ENCODE results near the gene TAF5L. TPM values are rescaled to one million over a fixed set of nuclear protein-coding genes. Genes with fewer than 3 reads are reported as not detected.

TAF5L gene
- total and polyA plus RNA-seq, 2 of the 13 experiments (the other 11 are each of a cell fraction or from before 2014, with no cell fraction given) = 10.8 to 18.2 TPM

- no peak for TF ChIP-seq CCAR2 (optimal IDR thresholded peaks at IDR 0.05; ENCODE audit: low read depth, low read length)
- TF ChIP-seq ZNF33A (CRISPR knock-in tag; IDR thresholded peaks at IDR 0.05; ENCODE audit: borderline replicate concordance) = no peak
- TF ChIP-seq MYNN (CRISPR knock-in tag; IDR thresholded peaks at IDR 0.05; ENCODE audit: low read depth) = no peak
- no peak for TF ChIP-seq HBP1 (CRISPR knock-in tag; IDR thresholded peaks at IDR 0.05; ENCODE audit: low read depth)
- no peak for TF ChIP-seq YY1 (IDR thresholded peaks at IDR 0.05; ENCODE audit: insufficient read depth, insufficient replicate concordance, low read depth, low read length)
- no peak for TF ChIP-seq ZNF496 (CRISPR knock-in tag; IDR thresholded peaks at IDR 0.05; ENCODE audit: insufficient replicate concordance)
- TF ChIP-seq ATF7 (IDR thresholded peaks at IDR 0.05) = no peak
- no peak for TF ChIP-seq ATF7 (CRISPR knock-in tag; IDR thresholded peaks at IDR 0.05)
- TF ChIP-seq MAX (IDR thresholded peaks at IDR 0.05) = peak; percentile 10; the same call in 1 of the 2 replicates
- TF ChIP-seq ZBTB40 (IDR thresholded peaks at IDR 0.05) = no peak
- 0 out of 2 replicates have a peak, but pooled peaks have one; percentile 68 for TF ChIP-seq ZBTB40 (CRISPR knock-in tag; IDR thresholded peaks at IDR 0.05)
- no peak for TF ChIP-seq JARID2 (CRISPR knock-in tag; IDR thresholded peaks at IDR 0.05; ENCODE audit: insufficient replicate concordance)
- 0 out of 2 replicates have a peak, but pooled peaks have one; percentile 22 for TF ChIP-seq THAP9 (CRISPR knock-in tag; IDR thresholded peaks at IDR 0.05; ENCODE audit: borderline replicate concordance)
- TF ChIP-seq ATAD3A (CRISPR knock-in tag; IDR thresholded peaks at IDR 0.05) = no peak
Measured at GRCh38 chr1:229625071-229625914, 629 bp downstream of the TAF5L start (continued).
